CD4-positive, alpha-beta T cell treated with Interleukin-2 at 100 ng/mL for 4 hours (primary cell): Measurements from ENCODE around the gene FAM161A.

ENCODE experiments used
- DNase-seq: peaks from one replicate; pipeline ENCODE4 v3.0.0-alpha.2; 2020; ENCODE audit warnings: low spot score

Gene FAM161A

DNA sequence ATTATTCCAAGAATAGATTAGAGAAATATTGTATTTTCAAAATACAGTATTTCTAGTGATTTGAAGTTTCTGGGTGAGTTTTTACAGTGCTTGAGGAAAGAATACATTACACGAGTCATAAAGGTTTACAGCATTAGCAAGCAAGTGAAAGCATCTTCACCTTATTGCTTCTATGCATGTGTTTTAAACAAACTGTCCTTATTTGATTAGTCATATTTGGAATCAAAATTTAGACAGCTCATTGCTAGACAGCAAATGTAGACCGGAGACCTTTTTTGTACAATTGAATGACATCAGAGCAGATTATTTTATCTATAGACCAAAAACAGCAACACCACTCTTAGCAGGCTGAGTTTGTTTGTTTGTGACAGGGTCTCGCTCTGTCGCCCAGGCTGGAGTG lies 69.2 kb downstream of the FAM161A start:
- no peak for DNase-seq

DNA sequence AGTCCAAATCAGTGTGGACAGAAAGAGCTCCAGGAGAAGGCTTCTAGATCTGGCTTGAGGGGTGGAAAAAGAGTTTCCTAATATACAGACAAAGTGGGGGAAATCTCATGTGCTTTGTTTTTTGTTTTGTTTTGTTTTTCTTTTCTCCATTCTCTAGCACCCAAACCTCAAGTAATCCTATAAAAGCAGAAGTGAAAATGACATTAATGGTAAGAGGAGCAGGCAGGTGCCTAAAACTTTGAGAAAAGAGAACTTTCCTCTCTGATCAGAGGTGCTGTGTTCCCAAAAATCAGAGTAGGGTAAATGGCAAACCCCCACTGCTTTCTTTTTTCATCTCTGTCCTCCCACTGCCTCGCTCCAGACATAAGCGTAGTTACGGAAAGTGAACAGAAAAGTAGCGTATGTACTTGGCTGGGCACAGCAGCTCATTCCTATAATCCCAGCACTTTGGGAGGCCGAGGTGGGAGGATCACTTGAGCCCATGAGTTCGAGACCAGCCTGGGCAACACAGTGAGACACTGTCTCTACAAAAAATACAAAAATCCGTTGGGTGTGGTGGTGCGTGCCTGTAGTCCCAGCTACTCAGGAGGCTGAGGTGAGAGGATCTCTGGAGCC lies 77.8 kb downstream of the FAM161A start:
- DNase-seq = no peak
